HG02970 (cell line): ENCODE results near the gene PMEPA1.

Source experiments
- ATAC-seq: cut with Tn5 transposase; IDR thresholded peaks from one replicate; pipeline ENCODE4 v1.9.1; 2021; ENCODE audit warnings: mild to moderate bottlenecking, moderate library complexity, moderate number of reproducible peaks; ENCODE audit not compliant: unreplicated experiment, low FRiP score

PMEPA1 gene

GRCh38 chr20:57738053-57738452 is 28.2 kb upstream of the PMEPA1 start:
- ATAC-seq: no peak

GRCh38 chr20:57737349-57737748 is 27.5 kb upstream of the PMEPA1 start:
- ATAC-seq: no peak

- ATAC-seq: no peak
Observed at GRCh38 chr20:57736738-57737347, 27.0 kb upstream of the PMEPA1 start.

GRCh38 chr20:57735831-57736737 is 26.3 kb upstream of the PMEPA1 start:
- no peak for ATAC-seq

GRCh38 chr20:57734754-57735153 is 24.9 kb upstream of the PMEPA1 start:
- ATAC-seq: no peak

GRCh38 chr20:57732226-57732625 is 22.4 kb upstream of the PMEPA1 start:
- no peak for ATAC-seq

- ATAC-seq: no peak
Observed at GRCh38 chr20:57728762-57729161, 18.9 kb upstream of the PMEPA1 start.

- no peak for ATAC-seq
Observed at GRCh38 chr20:57727863-57728262, 18.0 kb upstream of the PMEPA1 start.

- no peak for ATAC-seq
Observed at GRCh38 chr20:57725636-57726035, 15.8 kb upstream of the PMEPA1 start.

GRCh38 chr20:57724610-57725405 is 15.0 kb upstream of the PMEPA1 start:
- no peak for ATAC-seq

- ATAC-seq: no peak
Observed at GRCh38 chr20:57723816-57724215, 14.0 kb upstream of the PMEPA1 start.

- ATAC-seq: no peak
Observed at GRCh38 chr20:57719951-57720350, 10.1 kb upstream of the PMEPA1 start.

GRCh38 chr20:57718490-57719009 is 8.7 kb upstream of the PMEPA1 start:
- ATAC-seq: peak; percentile 83

- no peak for ATAC-seq
Observed at GRCh38 chr20:57717797-57718196, 8.0 kb upstream of the PMEPA1 start.

- ATAC-seq: no peak
Observed at GRCh38 chr20:57716901-57717300, 7.1 kb upstream of the PMEPA1 start.

- no peak for ATAC-seq
Observed at GRCh38 chr20:57716202-57716601, 6.4 kb upstream of the PMEPA1 start.

- no peak for ATAC-seq
Observed at GRCh38 chr20:57715268-57715904, 5.6 kb upstream of the PMEPA1 start.

GRCh38 chr20:57714409-57715267 is 4.8 kb upstream of the PMEPA1 start:
- ATAC-seq: no peak

- ATAC-seq: no peak
Observed at GRCh38 chr20:57713951-57714350, 4.1 kb upstream of the PMEPA1 start.
